ENCODE data around the gene MZT2B. TPM values are rescaled to one million over a fixed set of nuclear protein-coding genes. Genes with fewer than 3 reads are reported as not detected.
"Not testable (repeated sequence)": the region's sequence is repeated elsewhere in the genome, so short reads cannot be mapped to it uniquely, and the experiment has no call there.

MZT2B gene
- total and polyA plus RNA-seq, 4 experiments from 2014 or later: 184 to 207 (median 202) TPM

GRCh38 chr2:130153721-130154422 lies 28.2 kb upstream of the MZT2B start:
- peaks cover 15 to 29% of the 10 kb centered on the region in 2 donors for H3K36me3 Mint-ChIP-seq
- POLR2A ChIA-PET (ENCODE audit: partially characterized antibody); DNase-seq: not testable (repeated sequence)

GRCh38 chr2:130154423-130154770 lies 27.7 kb upstream of the MZT2B start:
- H3K9me3 Mint-ChIP-seq; H3K4me3 ChIP-seq (ENCODE audit: low read length in 2 of 2); H3K4me1 ChIP-seq (ENCODE audit: insufficient read depth, low read length); H3K4me1 Mint-ChIP-seq; H3K36me3 ChIP-seq (ENCODE audit: insufficient read depth, low read length); H3K27me3 ChIP-seq (ENCODE audit: insufficient read depth, low read length); H3K27ac Mint-ChIP-seq; H3K9me3 ChIP-seq (ENCODE audit: control insufficient read depth in 1 of 2, low read length in 2 of 2); H3K4me3 Mint-ChIP-seq; H3K27ac ChIP-seq (ENCODE audit: low read depth, low read length); CTCF ChIA-PET (ENCODE audit: partially characterized antibody); DNase-seq; POLR2A ChIA-PET (ENCODE audit: partially characterized antibody); intact Hi-C loops (cut with micrococcal nuclease); H3K27me3 Mint-ChIP-seq: not testable (repeated sequence)
- peaks cover 15 to 29% of the 10 kb centered on the region in 2 donors for H3K36me3 Mint-ChIP-seq

More at GRCh38 chr2:130153721-130154422, 28.2 kb upstream of the MZT2B start:
- CTCF ChIA-PET (ENCODE audit: partially characterized antibody): interaction anchor here (1.0 kb wide), 1 partner anchor 179 kb away, joined by 3 read pairs; no protein-coding TSS in a partner anchor
- H3K9me3 Mint-ChIP-seq; H3K27me3 Mint-ChIP-seq; H3K27ac ChIP-seq (ENCODE audit: low read depth, low read length); H3K4me1 ChIP-seq (ENCODE audit: insufficient read depth, low read length); H3K4me1 Mint-ChIP-seq; H3K27ac Mint-ChIP-seq; H3K27me3 ChIP-seq (ENCODE audit: insufficient read depth, low read length); H3K4me3 ChIP-seq (ENCODE audit: low read length in 2 of 2); H3K36me3 ChIP-seq (ENCODE audit: insufficient read depth, low read length); intact Hi-C loops (cut with micrococcal nuclease); H3K9me3 ChIP-seq (ENCODE audit: control insufficient read depth in 1 of 2, low read length in 2 of 2); H3K4me3 Mint-ChIP-seq: not testable (repeated sequence)

GRCh38 chr2:130154773-130155765 lies 27.0 kb upstream of the MZT2B start:
- ChIA-PET POLR2A (ENCODE audit: partially characterized antibody) (no interaction called here), CTCF (ENCODE audit: partially characterized antibody) (interaction anchor here (1.5 kb wide), 1 partner anchor 178 kb away, joined by 3 read pairs; no protein-coding TSS in a partner anchor)
- H3K36me3 ChIP-seq (ENCODE audit: insufficient read depth, low read length): no peaks in the 10 kb centered on the region
- DNase-seq: no peak
- no peaks in the 10 kb centered on the region for H3K9me3 Mint-ChIP-seq
- no peak overlapping the region for H3K27ac ChIP-seq (ENCODE audit: low read depth, low read length)
- no peaks in the 10 kb centered on the region for H3K27me3 ChIP-seq (ENCODE audit: insufficient read depth, low read length)
- H3K4me1 ChIP-seq (ENCODE audit: insufficient read depth, low read length): no peaks in the 10 kb centered on the region
- intact Hi-C loops (cut with micrococcal nuclease): no loop called here
- peaks cover 0 to 6% (median 1%) of the 10 kb centered on the region in 4 donors for H3K4me1 Mint-ChIP-seq
- no peaks in the 10 kb centered on the region for H3K27me3 Mint-ChIP-seq
- H3K36me3 Mint-ChIP-seq: peaks cover 15 to 35% of the 10 kb centered on the region in 2 donors
- H3K4me3 ChIP-seq (ENCODE audit: low read length in 2 of 2): no peak overlapping the region
- H3K9me3 ChIP-seq (ENCODE audit: control insufficient read depth in 1 of 2, low read length in 2 of 2): no peaks in the 10 kb centered on the region
- no peak overlapping the region for H3K4me3 Mint-ChIP-seq
- no peak overlapping the region for H3K27ac Mint-ChIP-seq

- H3K9me3 ChIP-seq (ENCODE audit: control insufficient read depth in 1 of 2, low read length in 2 of 2); H3K27me3 ChIP-seq (ENCODE audit: insufficient read depth, low read length); POLR2A ChIA-PET (ENCODE audit: partially characterized antibody); DNase-seq; H3K4me3 Mint-ChIP-seq; H3K4me1 Mint-ChIP-seq; H3K27me3 Mint-ChIP-seq; H3K4me3 ChIP-seq (ENCODE audit: low read length in 2 of 2); H3K27ac Mint-ChIP-seq; H3K36me3 ChIP-seq (ENCODE audit: insufficient read depth, low read length); intact Hi-C loops (cut with micrococcal nuclease); H3K27ac ChIP-seq (ENCODE audit: low read depth, low read length); H3K9me3 Mint-ChIP-seq; H3K4me1 ChIP-seq (ENCODE audit: insufficient read depth, low read length): not testable (repeated sequence)
- peaks cover 15 to 40% of the 10 kb centered on the region in 2 donors for H3K36me3 Mint-ChIP-seq
- CTCF ChIA-PET (ENCODE audit: partially characterized antibody): interaction anchor here (1.5 kb wide), 1 partner anchor 177 kb away, joined by 3 read pairs; no protein-coding TSS in a partner anchor
Observed at GRCh38 chr2:130155956-130156623, 26.0 kb upstream of the MZT2B start.

GRCh38 chr2:130156624-130157004 lies 25.4 kb upstream of the MZT2B start:
- Histone ChIP-seq H3K27ac (ENCODE audit: low read depth, low read length) (no peak overlapping the region), H3K4me3 (ENCODE audit: low read length in 2 of 2) (no peak overlapping the region), H3K36me3 (ENCODE audit: insufficient read depth, low read length) (no peaks in the 10 kb centered on the region), H3K4me1 (ENCODE audit: insufficient read depth, low read length) (no peaks in the 10 kb centered on the region), H3K27me3 (ENCODE audit: insufficient read depth, low read length) (no peaks in the 10 kb centered on the region), H3K9me3 (ENCODE audit: control insufficient read depth in 1 of 2, low read length in 2 of 2) (no peaks in the 10 kb centered on the region)
- H3K36me3 Mint-ChIP-seq: peaks cover 15 to 45% of the 10 kb centered on the region in 2 donors
- H3K27ac Mint-ChIP-seq: peak overlapping the region in 1 of 7 donors; percentile 17
- ChIA-PET POLR2A (ENCODE audit: partially characterized antibody) (no interaction called here), CTCF (ENCODE audit: partially characterized antibody) (interaction anchor here (1.5 kb wide), 1 partner anchor 176 kb away, joined by 3 read pairs; no protein-coding TSS in a partner anchor)
- H3K9me3 Mint-ChIP-seq: no peaks in the 10 kb centered on the region
- H3K4me1 Mint-ChIP-seq: peaks cover 0 to 6% (median 1%) of the 10 kb centered on the region in 4 donors
- no peak overlapping the region for H3K4me3 Mint-ChIP-seq
- intact Hi-C loops (cut with micrococcal nuclease): no loop called here
- no peak for DNase-seq
- H3K27me3 Mint-ChIP-seq: no peaks in the 10 kb centered on the region

- POLR2A ChIA-PET (ENCODE audit: partially characterized antibody): interaction anchor here (1.0 kb wide), 1 partner anchor 24 kb away, joined by 3 read pairs; the partner anchor contains the start of gene SMPD4
- H3K36me3 ChIP-seq (ENCODE audit: insufficient read depth, low read length); H3K9me3 Mint-ChIP-seq; H3K27ac ChIP-seq (ENCODE audit: low read depth, low read length); H3K4me3 Mint-ChIP-seq; H3K4me1 Mint-ChIP-seq; H3K4me1 ChIP-seq (ENCODE audit: insufficient read depth, low read length); CTCF ChIA-PET (ENCODE audit: partially characterized antibody); DNase-seq; H3K4me3 ChIP-seq (ENCODE audit: low read length in 2 of 2); H3K27me3 Mint-ChIP-seq; intact Hi-C loops (cut with micrococcal nuclease); H3K9me3 ChIP-seq (ENCODE audit: control insufficient read depth in 1 of 2, low read length in 2 of 2); H3K27me3 ChIP-seq (ENCODE audit: insufficient read depth, low read length): not testable (repeated sequence)
- H3K27ac Mint-ChIP-seq: peak overlapping the region in 1 of 7 donors; percentile 30
- H3K36me3 Mint-ChIP-seq: peaks cover 15 to 45% of the 10 kb centered on the region in 2 donors
Observed at GRCh38 chr2:130157354-130157753, 24.7 kb upstream of the MZT2B start.

Data from CD4-positive, alpha-beta memory T cell (primary cell).